Epithelial cell of umbilical artery (primary cell): ENCODE measurements around the gene TDO2. TPM values are rescaled to one million over a fixed set of nuclear protein-coding genes. Genes with fewer than 3 reads are reported as not detected.

ENCODE experiments used
- total RNA-seq: library from RNA; depleted of rRNA; stranded (reverse); fragments of >200 nt; gene quantifications from 2 replicates; pipeline ENCODE4 v1.2.3, GENCODE V29; 2014

TDO2 gene
- total RNA-seq = 0.30 TPM in 1 of 2 replicates, not detected in the other

DNA sequence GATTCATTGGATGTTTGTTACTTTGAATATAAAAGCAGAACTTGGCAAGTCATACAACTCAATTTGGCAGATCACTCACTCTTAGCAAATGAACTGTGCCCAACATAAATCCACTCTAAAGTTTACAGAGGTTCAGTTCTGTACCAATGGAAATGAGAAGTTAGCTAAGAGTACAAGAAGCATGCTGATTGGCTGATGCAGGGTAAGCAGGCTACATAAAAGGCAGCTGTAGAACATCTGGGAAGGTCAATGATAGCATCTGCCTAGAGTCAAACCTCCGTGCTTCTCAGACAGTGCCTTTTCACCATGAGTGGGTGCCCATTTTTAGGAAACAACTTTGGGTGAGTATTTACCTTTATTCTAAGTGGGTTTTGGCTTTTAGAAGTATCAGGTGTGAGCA, at the start of gene TDO2:
Gene TDO2, plus strand, starts transcription at position 244 of the 400 bp plus-strand sequence. Its CDS starts 63 bp downstream, at position 307.

DNA sequence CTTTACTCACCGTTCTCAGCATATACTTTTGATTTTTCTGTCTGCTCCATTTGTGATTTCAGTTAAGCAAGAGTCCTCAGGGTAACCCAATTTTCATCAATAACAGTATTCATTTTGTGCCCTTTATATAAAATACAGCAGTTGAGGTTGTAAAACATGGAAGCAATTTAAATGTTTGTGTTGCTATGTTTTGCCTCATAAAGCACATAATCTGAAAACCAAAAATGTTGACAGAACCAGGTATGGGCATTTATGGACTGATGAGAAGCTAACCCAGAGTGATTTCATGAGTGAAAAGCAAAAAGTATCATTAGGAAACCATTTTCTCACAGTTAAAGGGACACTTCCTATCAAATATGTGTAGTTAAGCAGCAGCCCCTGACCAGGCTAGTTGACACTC, 37.3 kb upstream of the TDO2 start, which contains the start of gene ASIC5:
Gene ASIC5, minus strand, starts transcription at position 101 of the 400 bp plus-strand sequence. Its CDS starts 51 bp downstream, at position 50.

DNA sequence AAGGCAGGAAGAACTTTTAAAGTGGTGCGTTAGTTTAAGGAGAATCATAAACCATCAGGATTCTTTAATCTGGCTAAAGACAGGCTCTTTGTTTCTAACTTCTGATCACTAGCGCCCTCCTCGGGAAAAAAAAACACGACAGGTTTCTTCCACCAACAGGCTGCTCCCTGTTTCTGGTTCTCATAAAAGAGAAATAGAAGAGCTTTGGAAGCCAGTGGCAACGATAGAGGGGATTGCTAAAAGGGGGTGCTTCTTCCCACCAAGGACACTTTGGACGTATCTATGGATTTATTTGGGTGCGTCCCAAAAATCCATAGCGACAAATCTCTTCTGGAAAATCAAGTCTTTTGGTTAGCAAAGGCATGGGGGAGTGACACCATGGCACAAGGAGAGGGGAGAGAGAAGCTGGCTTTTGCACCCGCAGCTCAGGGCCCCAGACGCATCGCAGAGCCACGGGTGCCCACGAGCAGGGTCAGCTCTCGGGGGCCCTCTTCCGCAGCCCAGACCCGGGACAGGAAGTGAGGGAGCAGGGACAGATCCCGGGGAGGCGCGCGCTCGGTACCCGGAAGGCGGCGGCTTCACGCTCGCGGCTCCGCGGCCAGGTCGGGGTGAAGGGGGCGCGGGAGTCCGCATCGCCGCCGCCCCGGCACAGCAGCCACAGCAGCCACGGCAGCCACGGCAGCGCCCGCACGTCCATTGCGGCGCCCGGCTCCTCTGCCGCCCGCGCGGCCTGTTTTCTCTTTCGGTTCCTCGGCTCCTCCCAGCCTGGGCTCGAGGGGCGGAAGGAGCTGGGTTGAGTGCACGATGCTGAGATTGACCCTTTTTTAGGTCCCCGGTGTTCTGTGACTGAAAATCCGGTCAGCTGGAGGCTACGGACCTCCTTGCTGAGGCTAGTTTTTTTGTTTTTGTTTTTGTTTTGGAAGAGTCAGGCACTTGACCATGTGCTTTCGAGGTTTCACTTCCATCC, 49.9 kb downstream of the TDO2 start, which contains the start of gene CTSO:
Gene CTSO, minus strand, starts transcription at position 716 of the 967 bp plus-strand sequence. Its CDS starts 19 bp downstream, at position 697.

Other genes with a start within 250 kb of the TDO2 start
- gene GUCY1A1, start 236.8 kb upstream of the TDO2 start, total RNA-seq = 20.1 and 21.4 TPM in 2 replicates
- 7.0 and 12.7 TPM in 2 replicates for gene GUCY1B1, start 144.7 kb upstream of the TDO2 start, total RNA-seq
- gene ASIC5, start 37.4 kb upstream of the TDO2 start, total RNA-seq = not detected in 2 replicates
- 6.4 and 7.5 TPM in 2 replicates for gene CTSO, start 50.2 kb downstream of the TDO2 start, total RNA-seq